Measurements from ENCODE around the gene NDUFC2. TPM values are rescaled to one million over a fixed set of nuclear protein-coding genes. Genes with fewer than 3 reads are reported as not detected.

Gene NDUFC2
- total and polyA plus RNA-seq, 2 donors (not counting 1 experiment from before 2014, with no cell fraction given), result 49.0 to 65.0 TPM

DNA sequence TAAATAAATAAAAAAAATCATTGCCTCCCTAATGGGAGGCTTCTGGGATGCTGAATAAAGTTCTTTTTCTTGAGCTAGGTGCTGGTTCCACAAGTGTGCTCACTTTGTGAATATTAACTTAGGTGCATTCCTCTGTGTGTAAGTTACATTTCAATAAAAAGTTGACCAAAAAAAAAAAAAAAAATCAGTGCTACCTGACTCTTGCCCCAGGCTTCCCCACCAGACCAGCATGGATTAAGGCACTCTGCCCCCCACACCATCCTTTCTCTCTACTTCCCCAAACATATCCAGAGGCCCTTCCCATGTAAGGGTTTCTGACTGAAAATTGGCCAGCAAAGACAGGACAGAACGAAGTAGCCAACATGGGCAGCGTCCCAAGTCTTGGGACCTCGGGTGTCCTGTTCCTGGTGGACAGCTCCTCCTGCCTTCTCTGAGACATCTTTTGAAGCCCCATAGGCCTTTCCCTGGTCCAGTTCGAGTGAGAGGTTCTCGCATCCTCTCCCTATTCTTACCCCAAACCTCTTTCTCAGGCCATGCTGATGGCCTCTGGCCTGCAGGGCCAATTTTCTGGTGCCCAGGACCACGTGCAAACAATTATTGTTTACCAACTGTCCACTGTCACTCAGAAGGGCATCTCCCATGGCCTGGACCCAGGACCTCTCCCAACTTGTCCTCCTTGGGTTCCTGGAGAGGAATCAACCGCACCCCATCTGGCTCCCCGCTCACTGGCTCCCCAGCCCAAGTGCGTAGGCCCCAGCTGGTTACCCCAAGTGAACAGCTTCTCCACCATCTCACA is 41.6 kb downstream of the NDUFC2 start:
- ChIA-PET CTCF (interaction anchor here (1.3 kb wide), 1 partner anchor 8 kb away, joined by 4 read pairs; no protein-coding TSS in a partner anchor), POLR2A (no interaction called here)
- Histone ChIP-seq H3K4me1 (ENCODE audit: control insufficient read depth in 2 of 2, insufficient read depth in 2 of 2, low read length in 2 of 2) (peaks cover 5 to 6% of the 10 kb centered on the region in 2 donors), H3K79me2 (ENCODE audit: control insufficient read depth, insufficient read depth, low read length) (no peaks in the 10 kb centered on the region), H3K9ac (ENCODE audit: low read length) (no peak overlapping the region), H3K4me3 (ENCODE audit: control extremely low read depth in 1 of 5, extremely low read depth in 1 of 5, insufficient read depth in 1 of 5, low read depth in 2 of 5, low read length in 4 of 5) (no peak overlapping the region), H3K9me3 (ENCODE audit: control extremely low read depth in 1 of 3, control insufficient read depth in 2 of 3, insufficient read depth in 1 of 3, low read length in 2 of 3) (no peaks in the 10 kb centered on the region), H4K20me1 (ENCODE audit: control insufficient read depth, insufficient read depth, low read length, poor library complexity, severe bottlenecking) (no peaks in the 10 kb centered on the region), H3K27me3 (replicated peaks in 1 of 4; ENCODE audit: control extremely low read depth in 1 of 4, control insufficient read depth in 3 of 4, insufficient read depth in 4 of 4, low read length in 3 of 4) (no peaks in the 10 kb centered on the region), H2AFZ (ENCODE audit: insufficient read depth, low read depth, low read length, poor library complexity, severe bottlenecking) (no peak overlapping the region), H3K27ac (ENCODE audit: low read length in 2 of 2) (no peak overlapping the region), H3K36me3 (replicated peaks in 1 of 2; ENCODE audit: control extremely low read depth in 1 of 2, control insufficient read depth in 1 of 2, extremely low read depth in 1 of 2, insufficient read depth in 2 of 2, low read length in 1 of 2) (no peaks in the 10 kb centered on the region), H3K4me2 (replicated peaks; ENCODE audit: low read depth, low read length, poor library complexity, severe bottlenecking) (no peak overlapping the region)
- DNase-seq (no peak), ATAC-seq (ENCODE audit: low read depth) (no peak)
- no peak overlapping the region for H3K27ac Mint-ChIP-seq
- peaks cover 10% of the 10 kb centered on the region for H3K4me1 Mint-ChIP-seq
- intact Hi-C loops (cut with micrococcal nuclease), result no loop called here
- no peaks in the 10 kb centered on the region for H3K27me3 Mint-ChIP-seq
- H3K9me3 Mint-ChIP-seq (ENCODE audit: insufficient read depth), result no peaks in the 10 kb centered on the region
- no peak overlapping the region for H3K4me3 Mint-ChIP-seq
- TF ChIP-seq EZH2 (IDR thresholded peaks at IDR 0.05; ENCODE audit: borderline replicate concordance, insufficient read depth, low read depth, low read length, poor library complexity, severe bottlenecking), result no peak
- TF ChIP-seq, protein P1, sequence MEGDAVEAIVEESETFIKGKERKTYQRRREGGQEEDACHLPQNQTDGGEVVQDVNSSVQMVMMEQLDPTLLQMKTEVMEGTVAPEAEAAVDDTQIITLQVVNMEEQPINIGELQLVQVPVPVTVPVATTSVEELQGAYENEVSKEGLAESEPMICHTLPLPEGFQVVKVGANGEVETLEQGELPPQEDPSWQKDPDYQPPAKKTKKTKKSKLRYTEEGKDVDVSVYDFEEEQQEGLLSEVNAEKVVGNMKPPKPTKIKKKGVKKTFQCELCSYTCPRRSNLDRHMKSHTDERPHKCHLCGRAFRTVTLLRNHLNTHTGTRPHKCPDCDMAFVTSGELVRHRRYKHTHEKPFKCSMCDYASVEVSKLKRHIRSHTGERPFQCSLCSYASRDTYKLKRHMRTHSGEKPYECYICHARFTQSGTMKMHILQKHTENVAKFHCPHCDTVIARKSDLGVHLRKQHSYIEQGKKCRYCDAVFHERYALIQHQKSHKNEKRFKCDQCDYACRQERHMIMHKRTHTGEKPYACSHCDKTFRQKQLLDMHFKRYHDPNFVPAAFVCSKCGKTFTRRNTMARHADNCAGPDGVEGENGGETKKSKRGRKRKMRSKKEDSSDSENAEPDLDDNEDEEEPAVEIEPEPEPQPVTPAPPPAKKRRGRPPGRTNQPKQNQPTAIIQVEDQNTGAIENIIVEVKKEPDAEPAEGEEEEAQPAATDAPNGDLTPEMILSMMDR (IDR thresholded peaks at IDR 0.05), result no peak
- 93% methylated on average over 7 of the region's 9 CpGs for WGBS (ENCODE audit: insufficient coverage)

DNA sequence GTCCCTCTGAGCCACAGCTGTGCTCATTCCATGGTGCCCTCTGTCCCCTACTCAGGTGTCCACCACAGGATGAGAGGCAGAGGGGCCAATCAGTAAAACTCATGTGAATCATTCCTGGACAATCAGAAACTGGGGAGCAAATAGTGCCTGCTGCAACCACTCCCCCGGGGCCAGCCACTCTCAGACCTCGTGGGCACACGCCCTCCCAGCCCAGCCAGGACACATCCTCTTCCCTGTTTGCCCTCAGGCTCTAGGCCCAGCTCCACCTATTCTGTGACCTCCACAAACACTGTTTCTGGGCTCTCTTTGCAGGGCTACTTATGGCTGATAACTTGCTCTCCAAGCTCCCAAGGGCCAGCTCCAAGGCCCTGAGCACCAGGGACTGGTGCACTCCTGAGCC is 42.6 kb downstream of the NDUFC2 start:
- POLR2A ChIA-PET, result no interaction called here

More for the DNA sequence above, 42.6 kb downstream of the NDUFC2 start:
- Histone ChIP-seq H3K9ac (ENCODE audit: low read length) (no peak overlapping the region), H3K4me3 (ENCODE audit: control extremely low read depth in 1 of 5, extremely low read depth in 1 of 5, insufficient read depth in 1 of 5, low read depth in 2 of 5, low read length in 4 of 5) (no peak overlapping the region), H3K79me2 (ENCODE audit: control insufficient read depth, insufficient read depth, low read length) (no peaks in the 10 kb centered on the region), H3K36me3 (replicated peaks in 1 of 2; ENCODE audit: control extremely low read depth in 1 of 2, control insufficient read depth in 1 of 2, extremely low read depth in 1 of 2, insufficient read depth in 2 of 2, low read length in 1 of 2) (no peaks in the 10 kb centered on the region), H2AFZ (ENCODE audit: insufficient read depth, low read depth, low read length, poor library complexity, severe bottlenecking) (no peak overlapping the region), H3K27ac (ENCODE audit: low read length in 2 of 2) (no peak overlapping the region), H3K4me1 (ENCODE audit: control insufficient read depth in 2 of 2, insufficient read depth in 2 of 2, low read length in 2 of 2) (peaks cover 5 to 6% of the 10 kb centered on the region in 2 donors), H3K4me2 (replicated peaks; ENCODE audit: low read depth, low read length, poor library complexity, severe bottlenecking) (no peak overlapping the region), H3K9me3 (ENCODE audit: control extremely low read depth in 1 of 3, control insufficient read depth in 2 of 3, insufficient read depth in 1 of 3, low read length in 2 of 3) (no peaks in the 10 kb centered on the region), H3K27me3 (replicated peaks in 1 of 4; ENCODE audit: control extremely low read depth in 1 of 4, control insufficient read depth in 3 of 4, insufficient read depth in 4 of 4, low read length in 3 of 4) (no peaks in the 10 kb centered on the region), H4K20me1 (ENCODE audit: control insufficient read depth, insufficient read depth, low read length, poor library complexity, severe bottlenecking) (no peaks in the 10 kb centered on the region)
- CTCF ChIA-PET, result interaction anchor here (1.3 kb wide), 1 partner anchor 9 kb away, joined by 4 read pairs; no protein-coding TSS in a partner anchor
- ATAC-seq (ENCODE audit: low read depth) (no peak), DNase-seq (no peak)
- H3K9me3 Mint-ChIP-seq (ENCODE audit: insufficient read depth), result no peaks in the 10 kb centered on the region
- TF ChIP-seq EZH2 (IDR thresholded peaks at IDR 0.05; ENCODE audit: borderline replicate concordance, insufficient read depth, low read depth, low read length, poor library complexity, severe bottlenecking), result no peak
- TF ChIP-seq, protein P1 (IDR thresholded peaks at IDR 0.05), result no peak
- intact Hi-C loops (cut with micrococcal nuclease), result no loop called here
- no peaks in the 10 kb centered on the region for H3K27me3 Mint-ChIP-seq
- H3K4me3 Mint-ChIP-seq, result no peak overlapping the region
- no peak overlapping the region for H3K27ac Mint-ChIP-seq
- H3K4me1 Mint-ChIP-seq, result peaks cover 10% of the 10 kb centered on the region
- WGBS (ENCODE audit: insufficient coverage), result 93% methylated on average over 3 of the region's 3 CpGs

Measured in B cell (primary cell).